GM18508 (cell line): ENCODE results near the gene TNFRSF14.

Experiments
- ATAC-seq: cut with Tn5 transposase; IDR thresholded peaks from one replicate; pipeline ENCODE4 v1.9.1; 2021; ENCODE audit warnings: moderate number of reproducible peaks; ENCODE audit not compliant: insufficient read depth, unreplicated experiment

Gene TNFRSF14

DNA sequence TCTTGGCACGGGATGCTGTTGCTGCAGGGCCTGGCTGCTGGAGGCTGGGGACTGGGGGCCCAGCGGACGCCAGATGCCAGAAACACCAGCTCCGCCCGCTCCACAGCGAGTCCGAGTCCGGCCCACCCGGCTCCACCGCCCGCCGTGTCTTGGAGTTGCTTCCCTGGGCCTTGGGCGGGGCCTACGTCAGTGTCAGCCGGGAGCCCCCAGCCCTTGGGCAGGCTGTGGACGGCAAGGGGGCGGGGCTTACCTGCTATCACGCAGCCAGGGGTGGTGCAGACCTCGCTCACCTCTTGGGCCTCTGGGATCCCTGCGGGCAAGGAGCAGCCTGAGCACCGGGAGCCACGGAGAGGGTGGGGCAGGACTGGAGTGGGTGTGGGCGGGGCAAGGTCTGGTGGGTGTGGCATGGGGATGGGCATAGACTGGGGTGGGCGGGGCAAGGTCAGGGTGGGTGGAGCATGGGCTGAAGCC, 54.9 kb downstream of the TNFRSF14 start:
- no peak for ATAC-seq

DNA sequence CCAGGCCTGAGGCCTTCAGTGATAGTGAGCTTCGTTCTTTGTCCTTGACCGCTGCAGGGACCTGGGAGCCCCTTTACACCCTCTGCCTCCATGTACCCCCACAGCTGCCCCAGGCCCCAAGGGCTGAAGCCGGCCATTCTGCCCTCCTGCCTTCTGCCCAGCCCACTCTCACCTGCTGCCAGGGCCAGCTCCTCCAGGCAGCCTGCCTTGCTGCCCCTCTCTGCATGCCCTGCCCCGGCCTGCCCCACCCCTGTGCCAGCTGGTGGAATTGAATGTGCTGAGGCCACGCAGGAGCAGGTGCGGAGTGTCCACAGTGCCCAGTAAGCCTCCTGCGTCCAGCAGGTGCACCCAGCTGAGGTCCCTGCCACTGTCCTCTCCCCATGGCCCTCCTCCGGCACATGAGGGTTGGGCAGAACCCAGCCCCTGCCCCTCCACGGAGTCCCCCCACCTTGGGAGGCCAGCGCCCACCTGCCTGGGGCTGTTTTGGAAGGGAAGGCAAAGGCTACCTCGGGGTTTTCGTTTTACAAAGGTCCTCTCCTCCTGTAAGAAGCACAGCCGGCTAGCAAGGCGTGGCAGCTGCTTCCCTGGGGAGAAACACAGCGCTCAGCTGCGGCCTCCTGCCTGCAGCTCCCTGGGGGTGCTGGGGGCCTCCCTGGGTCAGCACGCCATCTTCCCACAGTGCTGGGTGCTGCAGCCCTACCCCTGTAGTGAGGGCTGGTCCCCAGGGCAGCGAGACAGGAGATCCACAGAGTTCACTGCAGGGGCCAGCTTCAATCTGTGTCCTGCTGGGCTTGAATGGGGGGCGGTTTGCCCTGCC, 55.7 kb downstream of the TNFRSF14 start:
- no peak for ATAC-seq

DNA sequence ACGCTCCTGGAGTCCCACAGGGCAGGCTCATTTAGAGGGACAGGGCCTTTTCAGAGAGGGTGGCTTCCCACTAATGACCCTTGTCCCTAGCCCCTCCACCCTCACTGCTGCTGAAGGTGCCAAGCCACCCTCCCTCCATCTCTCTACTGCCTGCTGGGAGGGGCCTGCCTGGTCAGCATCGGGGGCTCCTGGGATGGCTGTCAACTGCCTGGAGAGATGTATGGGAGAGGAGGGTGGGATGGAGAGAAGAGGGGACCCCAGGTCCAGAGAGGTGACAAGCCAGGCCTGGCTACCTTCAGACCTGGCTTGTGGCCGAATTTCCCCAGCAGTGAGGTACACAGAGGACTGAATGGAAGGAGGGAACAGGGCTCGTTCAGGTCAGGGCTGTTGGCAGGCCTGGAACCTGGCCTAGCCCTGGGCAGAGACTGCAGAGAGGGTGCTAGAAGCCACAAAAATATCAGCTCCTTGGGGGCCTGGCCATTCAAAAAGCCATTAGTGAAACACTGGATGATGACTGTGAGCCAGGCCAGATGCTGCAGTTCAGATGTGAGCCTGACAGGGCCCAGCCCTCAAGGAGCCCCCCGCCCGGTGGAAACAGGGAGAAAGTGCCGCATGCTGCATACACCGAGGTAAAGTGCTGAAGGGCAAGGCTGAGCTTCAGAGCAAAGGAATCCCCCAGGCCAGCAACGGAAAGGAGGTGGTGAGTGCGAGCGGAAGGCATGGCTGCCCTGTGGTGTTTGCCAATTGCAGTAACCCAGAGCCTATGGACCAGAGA, 56.6 kb downstream of the TNFRSF14 start:
- no peak for ATAC-seq
